SK-N-SH (cell line): ENCODE measurements around the gene MBNL1.

Experiments used
- CTCF ChIP-seq: fragments of 200-600 bp; sonication (generic); IDR thresholded peaks from 2 replicates; pipeline ENCODE4 v1.6.1; 2017; ENCODE audit warnings: antibody characterized with exemption, mild to moderate bottlenecking, moderate library complexity
- EP300 ChIP-seq, 2 experiments: IDR thresholded peaks; 2 replicates each; pipeline versions ENCODE4 v1.4.0 to v1.6.1; 2012; ENCODE audit warnings: borderline replicate concordance in 1 of 2, low read depth in 1 of 2, low read length in 1 of 2
- GATA2 ChIP-seq: sonication (generic); formaldehyde crosslinking; IDR thresholded peaks from 2 replicates; pipeline ENCODE4 v1.5.0; 2020; ENCODE audit warnings: mild to moderate bottlenecking, missing genetic modification reagents
- JUND ChIP-seq: IDR thresholded peaks from 2 replicates; pipeline ENCODE4 v1.4.0; 2012
- MAX ChIP-seq: IDR thresholded peaks from 2 replicates; pipeline ENCODE4 v1.4.0; 2012; ENCODE audit warnings: low read depth
- MEF2A ChIP-seq: IDR thresholded peaks from 2 replicates; pipeline ENCODE4 v1.4.0; 2012; ENCODE audit warnings: low read depth, borderline replicate concordance
- POLR2AphosphoS5 ChIP-seq: IDR thresholded peaks from 2 replicates; pipeline ENCODE4 v1.6.1; 2012; ENCODE audit warnings: low read depth, low read length
- TAF1 ChIP-seq: IDR thresholded peaks from 2 replicates; pipeline ENCODE4 v1.6.1; 2012; ENCODE audit warnings: low read depth, mild to moderate bottlenecking, low read length, moderate library complexity, borderline replicate concordance
- TEAD4 ChIP-seq: IDR thresholded peaks from 2 replicates; pipeline ENCODE4 v1.4.0; 2012; ENCODE audit warnings: mild to moderate bottlenecking, borderline replicate concordance; ENCODE audit not compliant: insufficient read depth
- TF ChIP-seq, protein P1 (sequence below): fragments of 150-350 bp; IDR thresholded peaks from 2 replicates; pipeline ENCODE4 v1.6.1; 2016; ENCODE audit warnings: mild to moderate bottlenecking, low read depth, low read length
- TF ChIP-seq, protein P2 (sequence below): IDR thresholded peaks from 2 replicates; pipeline ENCODE4 v1.6.1; 2012; ENCODE audit warnings: mild to moderate bottlenecking, low read depth, low read length, moderate library complexity
- TF ChIP-seq, protein P3 (sequence below): IDR thresholded peaks from 2 replicates; pipeline ENCODE4; 2012

GRCh38 chr3:152379415-152380042, 110.8 kb downstream of the MBNL1 start:
- TF ChIP-seq CTCF (no peak), GATA2 (CRISPR knock-in tag) (no peak), MAX (no peak), POLR2AphosphoS5 (no peak), MEF2A (no peak), TAF1 (no peak), TEAD4 (no peak), JUND (no peak), EP300 (IDR thresholded peaks at IDR 0.05; ENCODE audit: borderline replicate concordance in 1 of 2, low read depth in 1 of 2, low read length in 1 of 2) (no peak)
- TF ChIP-seq, protein P1, sequence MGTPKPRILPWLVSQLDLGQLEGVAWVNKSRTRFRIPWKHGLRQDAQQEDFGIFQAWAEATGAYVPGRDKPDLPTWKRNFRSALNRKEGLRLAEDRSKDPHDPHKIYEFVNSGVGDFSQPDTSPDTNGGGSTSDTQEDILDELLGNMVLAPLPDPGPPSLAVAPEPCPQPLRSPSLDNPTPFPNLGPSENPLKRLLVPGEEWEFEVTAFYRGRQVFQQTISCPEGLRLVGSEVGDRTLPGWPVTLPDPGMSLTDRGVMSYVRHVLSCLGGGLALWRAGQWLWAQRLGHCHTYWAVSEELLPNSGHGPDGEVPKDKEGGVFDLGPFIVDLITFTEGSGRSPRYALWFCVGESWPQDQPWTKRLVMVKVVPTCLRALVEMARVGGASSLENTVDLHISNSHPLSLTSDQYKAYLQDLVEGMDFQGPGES, result no peak
- TF ChIP-seq, protein P2, sequence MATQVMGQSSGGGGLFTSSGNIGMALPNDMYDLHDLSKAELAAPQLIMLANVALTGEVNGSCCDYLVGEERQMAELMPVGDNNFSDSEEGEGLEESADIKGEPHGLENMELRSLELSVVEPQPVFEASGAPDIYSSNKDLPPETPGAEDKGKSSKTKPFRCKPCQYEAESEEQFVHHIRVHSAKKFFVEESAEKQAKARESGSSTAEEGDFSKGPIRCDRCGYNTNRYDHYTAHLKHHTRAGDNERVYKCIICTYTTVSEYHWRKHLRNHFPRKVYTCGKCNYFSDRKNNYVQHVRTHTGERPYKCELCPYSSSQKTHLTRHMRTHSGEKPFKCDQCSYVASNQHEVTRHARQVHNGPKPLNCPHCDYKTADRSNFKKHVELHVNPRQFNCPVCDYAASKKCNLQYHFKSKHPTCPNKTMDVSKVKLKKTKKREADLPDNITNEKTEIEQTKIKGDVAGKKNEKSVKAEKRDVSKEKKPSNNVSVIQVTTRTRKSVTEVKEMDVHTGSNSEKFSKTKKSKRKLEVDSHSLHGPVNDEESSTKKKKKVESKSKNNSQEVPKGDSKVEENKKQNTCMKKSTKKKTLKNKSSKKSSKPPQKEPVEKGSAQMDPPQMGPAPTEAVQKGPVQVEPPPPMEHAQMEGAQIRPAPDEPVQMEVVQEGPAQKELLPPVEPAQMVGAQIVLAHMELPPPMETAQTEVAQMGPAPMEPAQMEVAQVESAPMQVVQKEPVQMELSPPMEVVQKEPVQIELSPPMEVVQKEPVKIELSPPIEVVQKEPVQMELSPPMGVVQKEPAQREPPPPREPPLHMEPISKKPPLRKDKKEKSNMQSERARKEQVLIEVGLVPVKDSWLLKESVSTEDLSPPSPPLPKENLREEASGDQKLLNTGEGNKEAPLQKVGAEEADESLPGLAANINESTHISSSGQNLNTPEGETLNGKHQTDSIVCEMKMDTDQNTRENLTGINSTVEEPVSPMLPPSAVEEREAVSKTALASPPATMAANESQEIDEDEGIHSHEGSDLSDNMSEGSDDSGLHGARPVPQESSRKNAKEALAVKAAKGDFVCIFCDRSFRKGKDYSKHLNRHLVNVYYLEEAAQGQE, result no peak
- TF ChIP-seq, protein P3, sequence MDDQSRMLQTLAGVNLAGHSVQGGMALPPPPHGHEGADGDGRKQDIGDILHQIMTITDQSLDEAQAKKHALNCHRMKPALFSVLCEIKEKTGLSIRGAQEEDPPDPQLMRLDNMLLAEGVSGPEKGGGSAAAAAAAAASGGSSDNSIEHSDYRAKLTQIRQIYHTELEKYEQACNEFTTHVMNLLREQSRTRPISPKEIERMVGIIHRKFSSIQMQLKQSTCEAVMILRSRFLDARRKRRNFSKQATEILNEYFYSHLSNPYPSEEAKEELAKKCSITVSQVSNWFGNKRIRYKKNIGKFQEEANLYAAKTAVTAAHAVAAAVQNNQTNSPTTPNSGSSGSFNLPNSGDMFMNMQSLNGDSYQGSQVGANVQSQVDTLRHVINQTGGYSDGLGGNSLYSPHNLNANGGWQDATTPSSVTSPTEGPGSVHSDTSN, result no peak
